Small intestine (tissue), 7 donors: ENCODE data around the gene ACSM5. TPM values are rescaled to one million over a fixed set of nuclear protein-coding genes. Genes with fewer than 3 reads are reported as not detected.
"Not testable (repeated sequence)": the region's sequence is repeated elsewhere in the genome, so short reads cannot be mapped to it uniquely, and the experiment has no call there.

Source experiments
- DNase-seq, 2 donors: peaks; one replicate each; pipeline versions ENCODE4 v3.0.0 to v3.0.0-alpha.2; 2013
- FAIRE-seq: peaks from 2 replicates; lab custom pipeline; 2012; peaks lifted over from hg19 to GRCh38; lab: Jason Lieb, UNC
- H3K27ac ChIP-seq, 3 donors: one replicate each; pipeline ENCODE4 v1.5.1; 2013; ENCODE audit warnings: low read length in 2 of 3, mild to moderate bottlenecking in 2 of 3, control low read depth in 1 of 3, inconsistent platforms in 1 of 3, low read depth in 1 of 3, moderate library complexity in 1 of 3
- H3K27me3 ChIP-seq, 3 donors: one replicate each; pipeline ENCODE4 v1.6.1; 2013; ENCODE audit warnings: low read length in 3 of 3, inconsistent platforms in 1 of 3; ENCODE audit not compliant: control insufficient read depth in 3 of 3, insufficient read depth in 3 of 3
- H3K36me3 ChIP-seq, 3 donors: one replicate each; pipeline ENCODE4 v1.6.1; 2013; ENCODE audit warnings: low read length in 3 of 3, inconsistent platforms in 1 of 3, low read depth in 1 of 3, mild to moderate bottlenecking in 1 of 3, moderate library complexity in 1 of 3; ENCODE audit not compliant: control insufficient read depth in 3 of 3, insufficient read depth in 2 of 3
- H3K4me1 ChIP-seq, 3 donors: one replicate each; pipeline ENCODE4 v1.6.1; 2013; ENCODE audit warnings: low read length in 2 of 3, inconsistent platforms in 1 of 3, low read depth in 1 of 3, mild to moderate bottlenecking in 1 of 3, moderate library complexity in 1 of 3; ENCODE audit not compliant: control insufficient read depth in 3 of 3, insufficient read depth in 2 of 3
- H3K4me3 ChIP-seq, 3 donors: one replicate each; pipeline ENCODE4 v1.5.1; 2013; ENCODE audit warnings: low read length in 3 of 3, control low read depth in 1 of 3, inconsistent platforms in 1 of 3, low read depth in 1 of 3, mild to moderate bottlenecking in 1 of 3, moderate library complexity in 1 of 3
- H3K9me3 ChIP-seq, 2 donors: one replicate each; pipeline ENCODE4 v1.6.1; 2013; ENCODE audit warnings: low read depth in 1 of 2, low read length in 1 of 2; ENCODE audit not compliant: control insufficient read depth in 2 of 2, insufficient read depth in 1 of 2
- WGBS, 3 donors: extraction: QIAGEN DNeasy Blood & Tissue Kit; methylation state at CpG; one replicate each; pipeline ENCODE4 v1.1.7; 2013; 5-methylcytosine and 5-hydroxymethylcytosine counted together
- polyA plus RNA-seq, 4 donors: library from polyadenylated mRNA; stranded (reverse) in 3 of 4; unstranded in 1 of 4; fragments of 200-250 nt in 3 of 4; fragments of 120-200 nt in 1 of 4; gene quantifications; one replicate each; pipeline versions ENCODE4 v1.2.1 to v1.2.3, GENCODE V29; 2013
- donor health status: healthy with polysubstance abuse.
- donor health status: control.
- donor health status: control.
- donor health status: Bipolar disorder and iron deficiency.
- donor health status: healthy.

ACSM5 gene
- polyA plus RNA-seq, 4 donors: 0.16 to 0.97 (median 0.81) TPM; not detected in 1

GRCh38 chr16:20404637-20405036 is 4.7 kb upstream of the ACSM5 start, which contains the start of gene PDILT:
Gene PDILT, minus strand, starts transcription at chr16:20404737. Its CDS starts 5,437 bp downstream, at chr16:20399300.
- Histone ChIP-seq H3K27me3 (no peaks in the 10 kb centered on the region), H3K4me3 (no peak within 1 kb of the TSS), H3K36me3 (no peaks in the 10 kb centered on the region), H3K4me1 (peaks cover 0 to 8% (median 0%) of the 10 kb centered on the region in 3 donors), H3K27ac (no peak within 1 kb of the TSS), H3K9me3 (no peaks in the 10 kb centered on the region)
- 75 to 84% (median 83%) methylated on average over 2 of the region's 2 CpGs for WGBS, 3 donors
- DNase-seq (no peak), FAIRE-seq (no peak)

GRCh38 chr16:20410121-20410723 is 888 bp downstream of the ACSM5 start:
- DNase-seq: no peak
- H3K4me1 ChIP-seq: no peaks in the 10 kb centered on the region
- H3K4me3 ChIP-seq: no peak overlapping the region
- no peaks in the 10 kb centered on the region for H3K27me3 ChIP-seq
- FAIRE-seq: no peak
- H3K27ac ChIP-seq: peak overlapping the region in 1 of 3 donors; percentile 16
- H3K9me3 ChIP-seq: no peaks in the 10 kb centered on the region
- H3K36me3 ChIP-seq: no peaks in the 10 kb centered on the region
- WGBS, 3 donors: 50 to 53% (median 52%) methylated on average over 6 of the region's 6 CpGs

- Histone ChIP-seq H3K36me3 (no peaks in the 10 kb centered on the region), H3K27me3 (no peaks in the 10 kb centered on the region), H3K4me1 (no peaks in the 10 kb centered on the region), H3K27ac (no peak overlapping the region), H3K9me3 (no peaks in the 10 kb centered on the region), H3K4me3 (no peak overlapping the region)
- DNase-seq (no peak), FAIRE-seq (no peak)
- 77 to 90% (median 86%) methylated on average over 2 of the region's 2 CpGs for WGBS, 3 donors
Measured at GRCh38 chr16:20411055-20411454, 1.7 kb downstream of the ACSM5 start.

- H3K27ac ChIP-seq: no peak overlapping the region
- no peaks in the 10 kb centered on the region for H3K36me3 ChIP-seq
- H3K4me3 ChIP-seq: no peak overlapping the region
- no peaks in the 10 kb centered on the region for H3K27me3 ChIP-seq
- DNase-seq: no peak
- H3K4me1 ChIP-seq: no peaks in the 10 kb centered on the region
- H3K9me3 ChIP-seq: no peaks in the 10 kb centered on the region
- no peak for FAIRE-seq
- WGBS, 3 donors: 53 to 67% (median 57%) methylated on average over 1 of the region's 1 CpG
Measured at GRCh38 chr16:20415541-20415940, 6.2 kb downstream of the ACSM5 start.

- DNase-seq, H3K4me3 ChIP-seq, H3K27me3 ChIP-seq, H3K4me1 ChIP-seq, H3K27ac ChIP-seq, H3K9me3 ChIP-seq, H3K36me3 ChIP-seq, FAIRE-seq: not testable (repeated sequence)
- WGBS, 3 donors: 68 to 82% (median 75%) methylated on average over 8 of the region's 8 CpGs
Measured at GRCh38 chr16:20419093-20419492, 9.8 kb downstream of the ACSM5 start.

- FAIRE-seq, H3K27ac ChIP-seq, H3K4me1 ChIP-seq, H3K4me3 ChIP-seq, DNase-seq, H3K36me3 ChIP-seq, H3K9me3 ChIP-seq, H3K27me3 ChIP-seq: not testable (repeated sequence)
- WGBS, 3 donors: 67 to 84% (median 77%) methylated on average over 2 of the region's 2 CpGs
Measured at GRCh38 chr16:20421748-20422147, 12.4 kb downstream of the ACSM5 start.

- H3K4me3 ChIP-seq, DNase-seq, FAIRE-seq, H3K4me1 ChIP-seq, H3K9me3 ChIP-seq, H3K27me3 ChIP-seq, H3K27ac ChIP-seq, H3K36me3 ChIP-seq: not testable (repeated sequence)
- 88 to 93% (median 88%) methylated on average over 5 of the region's 5 CpGs for WGBS, 3 donors
Measured at GRCh38 chr16:20423772-20424128, 14.4 kb downstream of the ACSM5 start.

- FAIRE-seq (no peak), DNase-seq (peak; percentile 55 to 70)
- Histone ChIP-seq H3K27me3 (no peaks in the 10 kb centered on the region), H3K36me3 (no peaks in the 10 kb centered on the region), H3K4me3 (no peak overlapping the region), H3K27ac (peak overlapping the region in 1 of 3 donors; percentile 56), H3K9me3 (peaks cover 0 to 5% of the 10 kb centered on the region in 2 donors), H3K4me1 (peaks cover 0 to 9% (median 0%) of the 10 kb centered on the region in 3 donors)
- 23 to 54% (median 33%) methylated on average over 2 of the region's 2 CpGs for WGBS, 3 donors
Measured at GRCh38 chr16:20424129-20424866, 15.0 kb downstream of the ACSM5 start.
